HTR-8/SVneo (cell line): ENCODE results near the gene U2SURP.

Experiments
- DNase-seq: peaks from one replicate; pipeline ENCODE4 v3.0.0; 2011; ENCODE audit warnings: low spot score, mixed read lengths; ENCODE audit not compliant: insufficient read length
- FAIRE-seq: peaks from 2 replicates; lab custom pipeline; 2011; peaks lifted over from hg19 to GRCh38; lab: Jason Lieb, UNC

U2SURP gene

DNA sequence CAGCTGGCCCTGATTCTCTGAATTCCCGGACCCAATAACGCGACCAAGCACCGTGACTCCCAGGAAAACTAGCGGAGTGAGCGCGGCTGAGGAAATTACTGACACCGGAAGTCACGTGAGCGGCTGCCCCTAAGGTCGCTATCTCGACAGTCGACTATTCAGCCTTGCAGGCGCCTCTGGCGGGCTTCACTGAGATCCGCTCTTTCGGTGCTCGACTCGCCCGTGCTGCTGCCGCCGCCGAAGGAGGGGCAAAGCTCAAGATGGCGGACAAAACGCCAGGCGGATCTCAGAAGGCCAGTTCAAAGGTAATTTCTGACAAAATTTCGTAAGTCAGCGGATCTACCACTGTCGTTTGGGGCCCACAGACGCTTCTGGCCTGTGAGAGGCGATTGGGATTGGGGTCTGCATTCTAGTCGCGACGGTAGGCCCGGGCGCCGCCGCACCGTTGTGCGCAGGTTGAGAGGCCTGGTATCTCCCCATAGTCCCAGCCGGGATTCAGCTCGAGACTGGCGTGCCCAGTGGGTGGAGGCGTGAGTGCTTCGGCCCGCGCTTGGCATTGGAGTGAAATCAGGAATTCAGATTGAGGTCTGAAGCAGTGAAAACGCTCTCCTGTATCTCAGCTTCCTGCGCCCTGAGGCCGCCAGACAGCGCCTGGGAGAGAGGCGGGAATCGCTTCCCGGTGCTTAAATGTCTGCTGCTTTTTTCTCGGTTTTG lies at the start of gene U2SURP:
Gene U2SURP, plus strand, starts transcription at position 202 of the 714 bp plus-strand sequence. Its CDS starts 59 bp downstream, at position 261.
- FAIRE-seq: peak; percentile 80
- peak; percentile 94 for DNase-seq

DNA sequence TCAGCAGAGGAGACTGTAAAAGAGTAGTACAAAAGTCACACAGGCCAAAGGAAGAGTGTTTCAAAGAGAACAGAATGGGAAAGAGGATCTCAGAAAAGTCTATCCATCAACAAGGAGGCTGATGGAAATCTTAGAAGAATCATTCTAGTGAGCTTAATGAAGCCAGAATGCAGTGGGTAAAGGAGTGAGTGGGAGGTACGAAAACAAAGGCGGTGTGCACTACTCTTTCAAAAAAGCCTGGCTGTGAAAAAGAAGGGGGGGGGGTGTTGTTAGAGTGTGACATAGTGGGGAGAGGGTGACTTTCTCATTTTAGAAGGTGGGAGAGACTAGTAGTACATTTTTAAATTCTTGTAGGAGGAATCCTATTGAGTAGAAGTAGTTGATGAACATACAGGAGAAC lies 49.6 kb upstream of the U2SURP start:
- FAIRE-seq (no peak), DNase-seq (no peak)

DNA sequence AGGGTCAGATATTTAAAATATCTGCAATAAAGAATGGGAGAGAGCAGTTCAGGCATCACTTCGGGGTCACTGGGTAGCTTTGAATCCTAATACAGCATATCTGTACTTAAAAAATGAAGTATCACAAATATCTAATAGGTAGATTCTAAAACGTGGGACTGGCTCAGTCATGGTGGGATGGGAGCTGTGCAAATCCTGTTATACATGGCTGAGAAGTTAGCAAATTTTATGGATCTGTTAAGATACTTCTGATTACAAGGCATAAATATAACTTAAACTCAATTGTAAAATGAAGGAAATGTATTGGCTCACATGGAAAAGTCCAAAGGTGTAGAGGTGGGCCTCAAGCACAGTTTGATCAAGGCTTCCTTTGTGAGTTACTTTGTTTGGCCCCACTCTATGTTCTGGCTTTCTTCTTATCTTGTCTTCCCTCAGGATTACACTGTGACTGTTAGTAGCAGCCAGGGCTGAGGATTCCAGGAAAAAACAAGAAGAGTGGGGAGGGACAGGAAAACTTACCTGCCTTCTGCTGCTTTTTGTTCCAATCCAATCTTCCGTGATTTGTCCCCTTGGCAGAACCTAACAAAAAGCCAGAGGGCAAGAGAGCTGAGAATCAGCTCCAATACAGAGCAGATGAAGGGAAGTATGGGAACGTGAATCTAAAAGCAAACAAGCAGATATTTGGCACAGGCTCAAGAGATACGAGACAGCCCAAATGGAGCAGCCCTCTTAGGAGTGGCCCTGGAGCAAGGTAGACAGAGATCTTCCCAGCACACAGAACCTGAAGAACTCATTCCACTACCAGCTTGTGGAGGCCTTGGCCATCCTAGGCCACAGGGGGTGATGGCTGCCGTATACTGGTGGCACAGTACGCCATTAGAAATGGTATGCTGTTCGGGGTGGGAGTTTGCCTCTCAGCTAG lies 48.8 kb upstream of the U2SURP start:
- FAIRE-seq (no peak), DNase-seq (no peak)

DNA sequence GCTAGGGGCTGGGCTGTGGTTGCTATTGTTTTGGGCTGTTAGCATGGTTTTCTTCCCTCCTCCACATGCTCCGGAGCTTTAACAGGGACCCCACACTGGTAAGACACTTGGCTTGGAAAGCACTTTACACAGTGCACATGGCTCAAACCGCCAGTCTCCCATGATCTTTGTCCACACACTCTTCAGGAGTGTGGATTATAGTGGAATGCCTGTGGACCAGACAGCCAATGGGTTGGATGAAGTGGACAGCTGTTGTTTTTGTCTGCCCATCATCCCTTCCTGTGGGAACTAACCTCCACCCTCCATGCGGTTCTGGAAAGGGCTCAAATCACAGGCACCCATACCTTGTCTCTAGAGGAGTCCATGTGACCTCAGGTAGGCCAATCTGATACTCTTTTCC lies 47.9 kb upstream of the U2SURP start:
- DNase-seq (no peak), FAIRE-seq (no peak)

DNA sequence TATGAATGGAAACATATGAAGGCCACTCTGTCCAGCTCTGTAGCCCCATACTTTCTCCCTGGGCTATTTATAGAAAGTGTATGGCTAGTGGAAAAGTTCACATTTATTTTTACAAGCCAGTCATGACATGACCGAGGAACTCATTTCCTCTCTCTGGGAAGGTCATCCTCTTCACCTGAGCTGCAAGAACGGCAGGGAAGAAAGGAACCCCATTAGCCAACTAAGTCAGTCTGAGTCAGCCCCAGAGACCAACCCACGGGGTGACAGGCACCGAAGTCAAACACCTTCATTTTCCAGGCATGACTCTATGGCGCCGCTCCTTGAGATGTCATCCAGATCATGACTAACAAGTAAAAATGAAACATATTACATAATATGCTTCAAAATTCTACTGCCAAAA lies 42.7 kb upstream of the U2SURP start:
- FAIRE-seq (no peak), DNase-seq (peak; percentile 13)

DNA sequence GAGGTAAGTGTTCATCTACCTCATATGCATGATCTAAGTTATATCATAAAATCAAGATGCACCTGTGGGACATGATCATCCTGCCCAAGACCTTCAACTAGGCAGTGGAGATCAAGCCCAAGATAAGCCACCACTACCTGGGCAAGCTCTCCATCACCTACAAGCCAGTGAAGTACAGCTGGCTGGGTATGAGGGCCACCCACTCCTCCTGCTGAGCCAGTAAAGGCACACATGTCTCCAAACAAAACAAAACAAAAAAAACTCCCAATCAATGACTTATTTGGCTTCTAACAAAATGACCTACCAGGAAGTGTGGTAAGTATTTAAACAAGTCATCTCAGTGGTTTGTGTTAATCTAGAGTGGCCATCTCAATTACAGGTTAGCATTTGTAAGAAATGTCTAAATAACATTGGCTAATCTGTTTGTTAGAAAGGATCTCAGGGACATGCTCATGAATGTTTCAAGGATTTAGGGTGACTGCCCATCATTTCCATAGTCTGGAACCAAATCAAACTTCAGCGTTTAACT lies 41.0 kb upstream of the U2SURP start:
- DNase-seq: no peak
- FAIRE-seq: no peak

DNA sequence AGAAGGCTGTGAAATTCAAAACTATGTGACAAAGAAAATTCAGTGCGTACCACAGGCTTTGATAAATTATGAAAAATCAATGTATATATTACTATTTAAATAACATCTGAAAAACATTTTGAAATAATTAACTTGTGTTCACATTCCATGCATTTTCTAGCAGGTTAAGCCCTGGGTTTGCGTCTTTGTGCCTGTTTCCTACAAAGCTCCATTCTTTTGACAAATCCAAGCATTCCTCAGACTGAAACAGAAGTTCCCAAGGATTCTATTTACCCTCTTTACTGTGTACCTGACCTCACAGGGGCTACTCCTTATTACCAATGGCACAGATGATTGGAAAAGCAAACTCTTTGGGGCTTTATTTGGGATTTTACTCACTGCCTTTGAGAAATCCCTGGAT lies 39.8 kb upstream of the U2SURP start:
- DNase-seq (no peak), FAIRE-seq (no peak)

DNA sequence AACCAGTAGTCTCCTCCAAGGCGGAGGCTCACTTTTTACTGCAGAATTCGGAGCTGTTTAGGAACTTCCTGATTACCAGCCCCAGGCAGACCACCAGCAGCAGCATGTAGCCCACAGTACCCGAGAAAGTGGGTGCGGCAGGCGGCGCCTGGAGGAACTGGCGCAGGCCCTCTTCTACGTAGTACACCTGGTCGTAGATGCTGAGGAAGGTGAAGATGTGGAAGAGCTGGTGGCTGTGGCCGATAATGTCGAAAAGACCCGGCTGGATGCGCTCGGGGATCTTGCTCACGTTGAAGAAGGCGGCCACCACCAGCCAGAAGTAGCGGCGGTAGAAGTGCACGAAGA lies 39.2 kb upstream of the U2SURP start:
- FAIRE-seq (no peak), DNase-seq (no peak)

DNA sequence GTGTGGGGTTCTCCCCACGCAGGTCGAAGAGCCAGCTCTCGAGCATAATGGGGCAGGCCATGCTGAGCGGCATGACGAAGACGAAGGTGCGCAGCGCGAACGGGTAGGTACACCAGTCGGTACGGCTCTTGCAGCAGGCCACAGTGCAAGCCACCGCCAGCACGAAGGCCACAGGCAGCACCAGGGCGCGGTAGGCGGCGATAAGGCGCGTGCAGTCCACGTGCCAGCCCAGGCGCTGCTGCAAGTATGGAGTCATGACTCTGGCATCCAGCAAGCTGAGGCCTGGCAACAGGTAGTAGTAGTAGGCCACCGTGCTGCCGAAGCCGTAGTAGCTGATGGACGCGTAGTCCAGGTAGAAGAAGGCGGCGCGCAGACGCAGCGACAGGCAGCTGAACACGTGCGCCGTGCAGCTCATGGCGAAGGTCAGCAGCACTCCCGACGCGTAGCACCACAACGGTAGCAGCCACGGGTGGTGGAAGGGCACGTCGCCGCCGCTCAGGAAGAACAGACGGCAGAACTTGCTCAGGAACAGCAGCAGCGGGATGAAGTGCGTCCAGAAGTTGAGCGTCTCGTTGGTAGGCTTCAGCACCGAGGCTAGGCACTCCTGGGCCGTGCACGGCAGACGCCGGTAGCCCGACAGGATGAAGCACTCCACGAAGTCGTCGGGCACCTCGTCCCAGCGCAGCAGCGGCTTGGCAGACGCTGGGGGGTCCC lies 38.7 kb upstream of the U2SURP start:
- peak; percentile 26 for FAIRE-seq
- no peak for DNase-seq

DNA sequence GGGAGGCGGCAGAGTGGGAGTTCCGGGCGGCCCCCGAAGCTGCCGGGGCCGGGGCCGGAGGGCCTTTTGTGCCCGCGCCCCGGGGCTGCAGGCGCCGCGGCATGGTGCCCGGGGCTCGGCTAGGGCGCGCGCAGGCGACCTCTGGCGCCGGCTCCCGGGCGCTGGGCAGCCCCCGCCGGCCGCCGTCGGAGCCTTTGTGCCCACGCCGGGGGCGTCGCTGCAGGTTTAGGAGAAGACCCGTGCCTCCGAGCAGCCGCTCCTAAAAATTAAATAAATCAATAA lies 38.2 kb upstream of the U2SURP start:
- no peak for DNase-seq

DNA sequence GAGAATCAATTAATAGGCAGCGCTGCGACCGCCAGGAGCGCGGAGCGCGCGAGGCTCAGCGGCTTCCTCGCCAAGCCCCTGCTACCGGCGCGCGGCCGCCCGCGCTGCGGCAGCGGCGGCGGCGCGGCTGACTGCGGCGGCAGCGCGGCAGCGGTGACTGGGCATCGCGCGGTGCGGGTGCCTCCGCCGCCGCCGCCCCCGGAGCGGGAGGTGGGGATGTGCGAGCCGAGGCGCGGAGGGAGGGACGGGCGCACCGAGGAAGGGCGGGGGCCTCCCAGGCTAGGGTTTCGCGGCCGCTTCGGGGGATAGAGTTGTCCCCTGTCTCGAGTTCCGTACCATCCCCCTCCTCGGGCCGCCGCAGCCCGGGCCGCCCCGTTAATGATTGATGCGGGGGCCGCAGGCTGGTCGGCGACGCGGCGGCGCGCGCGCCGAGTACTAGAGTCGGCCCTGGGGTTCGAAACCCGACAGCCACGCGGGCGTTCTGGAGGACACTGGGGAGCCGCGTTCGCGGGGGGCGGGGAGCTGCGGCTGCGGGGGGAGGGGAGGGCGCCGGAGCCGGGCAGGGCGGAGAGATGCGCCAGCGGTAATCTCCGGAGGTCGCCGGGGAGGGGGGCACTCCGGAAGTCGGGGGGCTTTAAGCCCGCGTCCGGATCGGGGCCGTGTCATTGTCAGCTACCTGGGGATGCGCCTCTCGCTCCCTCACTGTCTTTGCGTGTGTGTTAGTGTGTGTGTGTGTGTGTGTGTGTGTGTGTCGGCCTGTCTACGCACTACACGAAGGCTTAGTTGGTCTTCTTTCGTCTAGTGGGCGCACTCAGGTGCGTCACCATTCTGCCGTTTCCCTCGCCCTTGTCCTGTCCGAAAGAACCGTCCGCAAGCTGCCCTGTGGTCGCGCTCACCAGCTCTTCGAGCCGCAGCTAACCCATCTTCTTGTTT lies 37.6 kb upstream of the U2SURP start, which contains the start of gene PAQR9:
Gene PAQR9, minus strand, starts transcription at position 159 of the 933 bp plus-strand sequence. CDS start 338 bp downstream, outside the sequence.
- FAIRE-seq: peak; percentile 40

More for the DNA sequence above, 38.2 kb upstream of the U2SURP start:
- no peak for FAIRE-seq

DNA sequence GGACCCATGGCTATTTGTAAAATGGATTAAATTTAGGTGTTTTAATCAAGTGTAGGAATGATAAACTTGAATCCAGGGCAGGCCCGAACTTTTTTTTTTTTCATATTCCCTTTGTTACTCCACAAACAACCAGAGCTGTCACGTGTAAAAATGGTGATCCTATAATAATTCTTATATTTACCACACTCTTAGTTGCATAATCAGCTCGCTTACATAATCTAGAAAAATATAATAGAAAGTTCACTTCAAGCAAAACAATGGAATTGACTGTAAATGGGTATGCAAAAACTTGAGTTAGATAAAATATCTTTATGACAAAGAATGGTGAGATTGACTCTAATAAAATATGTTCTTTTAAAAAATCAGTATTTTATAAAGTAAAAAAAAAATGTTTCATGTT lies 35.8 kb upstream of the U2SURP start:
- FAIRE-seq (no peak), DNase-seq (no peak)

More for the DNA sequence above, 37.6 kb upstream of the U2SURP start, which contains the start of gene PAQR9:
- peak; percentile 18 for DNase-seq

DNA sequence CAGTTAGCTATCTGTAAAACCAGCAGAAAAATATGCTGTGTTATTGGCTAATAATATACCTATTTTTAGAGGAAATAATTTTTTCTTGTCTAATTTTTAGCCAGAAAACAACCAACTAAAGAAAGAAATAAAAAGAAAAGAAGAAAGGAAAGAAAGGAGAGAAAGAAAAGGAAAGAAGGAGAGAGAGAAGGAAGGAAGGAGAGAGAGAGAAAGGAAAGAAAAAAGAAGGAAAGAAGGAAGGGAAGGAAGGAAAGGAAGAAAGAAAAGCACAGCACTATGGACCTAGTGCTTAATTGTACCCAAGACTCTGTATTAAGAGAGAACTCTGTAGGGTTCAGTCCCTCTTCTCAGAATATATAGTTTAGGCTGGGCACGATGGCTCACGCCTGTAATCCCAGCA lies 34.6 kb upstream of the U2SURP start:
- DNase-seq (no peak), FAIRE-seq (no peak)

DNA sequence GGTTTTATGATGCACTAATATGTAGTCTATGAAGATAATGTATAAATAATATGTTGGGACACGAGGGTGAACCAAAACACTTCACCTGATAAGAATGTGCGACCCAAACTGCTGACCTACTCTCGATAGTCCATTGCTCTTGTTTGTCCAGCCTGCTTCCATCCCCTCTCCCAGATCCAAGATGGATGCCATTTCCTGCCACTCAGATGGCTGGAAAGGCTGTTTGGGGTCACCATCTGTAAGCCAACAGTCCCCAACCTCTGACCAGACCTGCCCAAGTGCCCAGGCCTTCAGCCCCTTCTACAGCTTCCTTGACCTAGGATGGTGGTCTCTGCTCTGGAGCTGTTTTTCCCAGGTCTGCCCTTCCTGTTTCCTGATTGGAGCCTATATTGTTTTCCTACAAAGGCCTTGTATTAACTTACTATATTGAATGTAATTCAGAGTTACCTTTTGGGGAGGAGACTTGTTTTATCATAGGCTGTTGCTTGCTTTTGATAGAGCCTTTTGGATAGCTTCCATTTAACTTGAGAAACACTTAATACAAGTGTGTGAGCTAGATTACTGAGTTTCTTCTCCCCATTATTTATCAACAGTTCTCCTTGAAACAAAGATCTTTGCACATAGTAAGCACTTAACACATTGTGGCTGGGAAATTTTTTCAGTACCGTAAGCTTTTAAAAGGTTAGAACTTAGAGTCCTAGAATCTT lies 32.9 kb upstream of the U2SURP start:
- no peak for DNase-seq
- FAIRE-seq: no peak

DNA sequence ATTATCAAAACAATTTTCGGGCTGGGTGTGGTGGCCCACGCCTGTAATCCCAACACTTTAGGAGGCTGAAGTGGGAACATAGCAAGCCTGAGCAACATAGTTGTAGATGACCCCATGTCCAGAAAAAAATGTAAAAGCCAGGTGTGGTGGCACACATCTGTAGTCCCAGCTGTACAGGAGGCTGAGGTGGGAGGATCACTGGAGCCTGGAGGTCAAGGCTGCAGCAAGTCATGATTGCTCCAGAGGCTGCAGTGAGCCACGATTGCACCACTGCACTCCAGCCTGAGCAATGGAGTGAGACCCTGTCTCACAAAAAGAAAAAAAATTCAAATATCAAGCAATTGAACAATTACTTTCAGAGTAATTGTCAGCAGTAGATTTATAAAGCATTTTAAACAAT lies 29.9 kb upstream of the U2SURP start:
- no peak for DNase-seq
- no peak for FAIRE-seq

DNA sequence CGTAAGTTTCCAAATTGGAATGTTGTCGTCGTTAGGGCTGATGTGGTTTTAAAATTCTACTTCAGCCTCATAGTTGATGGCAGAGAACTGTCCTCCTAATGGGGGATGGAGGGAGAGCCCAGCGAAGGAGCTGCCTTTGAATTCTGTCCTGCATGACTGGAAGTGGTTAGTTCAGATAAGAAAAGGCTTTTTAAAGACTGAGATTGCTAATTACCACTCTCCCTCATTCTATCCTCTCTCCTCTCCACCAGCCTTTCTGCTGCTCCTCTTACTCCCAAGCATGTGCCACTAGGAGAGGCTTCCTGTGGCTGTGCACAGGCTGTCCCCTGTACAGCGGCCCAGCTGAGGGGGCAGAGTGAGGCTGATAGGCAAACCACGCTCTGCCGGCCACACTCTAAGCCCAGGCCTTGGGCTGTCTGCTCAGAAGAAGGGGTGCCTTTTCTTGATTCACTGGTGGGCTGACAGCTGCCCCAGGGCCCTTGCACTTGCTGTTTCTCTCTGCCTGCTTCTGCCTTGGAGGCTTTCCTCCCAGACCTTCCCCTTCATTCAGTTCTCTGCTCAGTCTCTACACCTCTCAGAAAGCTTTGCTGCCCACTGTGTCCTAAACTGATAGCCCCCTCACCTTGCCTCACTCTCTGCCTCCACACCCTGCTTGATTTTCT lies 29.1 kb upstream of the U2SURP start:
- DNase-seq (no peak), FAIRE-seq (no peak)

DNA sequence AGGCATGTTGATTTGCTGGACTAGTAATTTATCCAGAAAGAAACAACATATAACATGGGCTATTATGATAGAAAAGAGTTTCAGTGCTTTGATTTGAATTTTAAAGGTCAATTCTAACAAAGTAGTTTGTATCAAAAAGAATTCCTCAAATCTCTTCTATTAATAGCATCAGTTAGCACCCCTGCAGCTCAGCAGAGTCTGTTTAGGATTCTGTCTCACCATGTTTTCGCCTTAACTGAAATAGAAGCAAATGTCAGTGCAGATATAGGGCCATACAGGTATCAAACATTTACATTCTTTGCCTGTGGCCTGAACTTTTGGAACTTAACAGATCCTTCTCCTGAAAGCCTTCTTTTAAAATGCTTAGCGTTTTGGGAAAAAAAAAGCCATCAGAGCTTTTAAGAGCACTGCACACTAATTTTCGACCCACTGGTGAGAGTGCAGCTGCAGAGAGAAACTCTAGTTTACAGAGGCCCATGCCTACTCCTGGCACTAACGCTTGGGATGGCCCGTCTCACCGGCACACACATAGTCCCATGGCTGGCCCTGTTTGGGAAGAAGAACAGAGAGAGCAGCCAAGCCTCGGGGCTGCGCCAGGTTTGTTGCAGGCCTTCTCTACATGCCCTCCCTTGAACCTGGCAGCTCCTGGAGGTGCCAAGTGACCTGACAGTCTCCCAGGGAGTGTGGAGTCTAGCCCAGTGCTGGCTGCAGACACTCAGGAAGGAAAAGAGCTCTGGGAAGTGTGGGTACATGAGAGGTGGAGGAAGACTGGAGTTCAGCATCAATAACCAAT lies 28.0 kb upstream of the U2SURP start:
- DNase-seq (no peak), FAIRE-seq (no peak)
